Fibroblast of mammary gland (primary cell): Measurements from ENCODE around the gene ANKRD27.
A peak's percentile ranks its signal among the peaks of the same experiment; 100 is the strongest.

ENCODE experiments used
- DNase-seq: peaks from one replicate; pipeline ENCODE4 v3.0.0-alpha.2; 2010; ENCODE audit warnings: low read depth
- H3K4me3 ChIP-seq: 2 replicates; pipeline ENCODE4 v1.5.1; 2011; ENCODE audit warnings: low read depth, mild to moderate bottlenecking, low read length, moderate library complexity; ENCODE audit not compliant: control insufficient read depth
- TF ChIP-seq, protein P1 (sequence below): conservative IDR thresholded peaks from 2 replicates; pipeline ENCODE4 v1.5.1; 2011; ENCODE audit warnings: low read depth, low read length, inconsistent platforms; ENCODE audit not compliant: control insufficient read depth, insufficient read depth

Gene ANKRD27

DNA sequence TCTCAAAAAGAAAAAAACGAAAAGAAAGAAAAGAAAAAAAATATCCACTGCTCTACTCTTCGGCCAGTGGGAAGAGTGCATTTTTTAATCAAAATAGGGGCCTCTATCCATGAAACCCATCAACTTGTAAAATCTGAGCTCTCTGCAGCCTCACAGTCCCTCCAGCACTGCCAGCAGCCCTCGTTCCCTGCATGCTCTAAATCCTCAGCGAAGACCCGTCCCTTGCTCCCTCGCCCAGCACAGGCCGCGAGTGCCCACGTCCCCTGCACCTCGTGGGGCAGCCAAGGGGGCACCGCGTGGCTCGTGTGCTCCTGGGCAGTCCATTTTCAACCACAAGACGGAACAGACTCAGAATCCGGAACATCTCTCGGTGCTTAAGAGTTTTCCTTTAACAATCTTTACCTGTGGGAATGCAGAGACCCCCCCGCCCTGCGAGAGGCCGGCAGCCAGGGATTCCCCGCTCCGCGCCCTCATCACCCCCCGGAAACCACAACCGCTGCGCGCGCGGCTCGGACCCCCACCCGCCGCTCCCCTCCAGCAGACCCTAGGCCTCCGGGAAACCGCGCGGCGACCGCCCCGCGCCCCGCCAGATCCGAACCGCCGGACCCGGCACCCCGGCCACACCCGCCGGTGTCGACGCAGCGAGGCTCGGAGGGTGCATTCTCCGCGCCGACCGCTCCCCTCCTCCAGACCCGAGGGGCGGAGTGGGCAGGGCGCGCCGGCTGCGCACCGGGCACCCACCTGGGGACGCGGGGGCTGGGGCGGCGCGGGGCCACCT is 638 bp downstream of the ANKRD27 start:
- no peak for DNase-seq
- H3K4me3 ChIP-seq = peak overlapping the region; percentile 84
- TF ChIP-seq, protein P1, sequence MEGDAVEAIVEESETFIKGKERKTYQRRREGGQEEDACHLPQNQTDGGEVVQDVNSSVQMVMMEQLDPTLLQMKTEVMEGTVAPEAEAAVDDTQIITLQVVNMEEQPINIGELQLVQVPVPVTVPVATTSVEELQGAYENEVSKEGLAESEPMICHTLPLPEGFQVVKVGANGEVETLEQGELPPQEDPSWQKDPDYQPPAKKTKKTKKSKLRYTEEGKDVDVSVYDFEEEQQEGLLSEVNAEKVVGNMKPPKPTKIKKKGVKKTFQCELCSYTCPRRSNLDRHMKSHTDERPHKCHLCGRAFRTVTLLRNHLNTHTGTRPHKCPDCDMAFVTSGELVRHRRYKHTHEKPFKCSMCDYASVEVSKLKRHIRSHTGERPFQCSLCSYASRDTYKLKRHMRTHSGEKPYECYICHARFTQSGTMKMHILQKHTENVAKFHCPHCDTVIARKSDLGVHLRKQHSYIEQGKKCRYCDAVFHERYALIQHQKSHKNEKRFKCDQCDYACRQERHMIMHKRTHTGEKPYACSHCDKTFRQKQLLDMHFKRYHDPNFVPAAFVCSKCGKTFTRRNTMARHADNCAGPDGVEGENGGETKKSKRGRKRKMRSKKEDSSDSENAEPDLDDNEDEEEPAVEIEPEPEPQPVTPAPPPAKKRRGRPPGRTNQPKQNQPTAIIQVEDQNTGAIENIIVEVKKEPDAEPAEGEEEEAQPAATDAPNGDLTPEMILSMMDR = no peak

DNA sequence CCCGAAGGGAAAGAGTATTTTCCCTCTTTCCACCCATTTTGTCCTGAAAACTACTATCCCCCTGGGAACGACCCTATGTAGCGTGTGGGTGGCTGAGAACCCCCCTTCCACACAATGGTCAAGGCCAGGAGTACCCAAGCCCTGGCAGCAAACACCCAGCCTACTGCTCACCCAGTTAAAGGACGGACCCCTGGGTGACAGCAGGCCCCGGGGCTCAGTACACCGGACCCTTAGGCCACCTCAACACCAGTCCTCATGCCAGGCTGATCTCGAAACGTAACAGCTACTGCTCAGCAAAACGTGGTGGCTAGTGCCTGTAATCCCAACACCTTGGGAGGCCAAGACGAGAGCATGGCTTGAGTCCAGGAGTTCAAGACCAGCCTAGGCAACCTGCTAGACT is 1.4 kb downstream of the ANKRD27 start:
- peak overlapping the region; percentile 84 for H3K4me3 ChIP-seq

DNA sequence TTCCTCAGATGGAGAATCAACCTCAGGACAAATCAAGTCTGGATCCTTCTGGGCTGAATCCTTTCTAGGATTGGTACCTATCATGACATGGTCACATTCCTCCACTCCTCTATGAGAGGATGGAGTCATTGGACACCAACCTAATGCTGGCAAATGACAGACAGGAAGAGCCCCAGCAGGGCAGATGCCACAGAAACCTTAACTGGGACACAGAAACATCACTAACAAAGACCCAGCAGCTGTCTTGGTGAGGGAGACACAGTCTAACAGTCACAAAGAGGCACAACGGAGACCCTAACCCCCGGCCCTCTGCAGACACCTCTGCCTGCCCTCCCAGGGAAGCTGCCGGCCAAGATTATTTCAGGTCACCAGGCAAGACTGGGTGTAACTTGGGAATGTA is 2.1 kb downstream of the ANKRD27 start:
- no peak for DNase-seq
- TF ChIP-seq, protein P1 = no peak
- H3K4me3 ChIP-seq = no peak overlapping the region

More for the DNA sequence above, 1.4 kb downstream of the ANKRD27 start:
- no peak for DNase-seq
- TF ChIP-seq, protein P1 = no peak

DNA sequence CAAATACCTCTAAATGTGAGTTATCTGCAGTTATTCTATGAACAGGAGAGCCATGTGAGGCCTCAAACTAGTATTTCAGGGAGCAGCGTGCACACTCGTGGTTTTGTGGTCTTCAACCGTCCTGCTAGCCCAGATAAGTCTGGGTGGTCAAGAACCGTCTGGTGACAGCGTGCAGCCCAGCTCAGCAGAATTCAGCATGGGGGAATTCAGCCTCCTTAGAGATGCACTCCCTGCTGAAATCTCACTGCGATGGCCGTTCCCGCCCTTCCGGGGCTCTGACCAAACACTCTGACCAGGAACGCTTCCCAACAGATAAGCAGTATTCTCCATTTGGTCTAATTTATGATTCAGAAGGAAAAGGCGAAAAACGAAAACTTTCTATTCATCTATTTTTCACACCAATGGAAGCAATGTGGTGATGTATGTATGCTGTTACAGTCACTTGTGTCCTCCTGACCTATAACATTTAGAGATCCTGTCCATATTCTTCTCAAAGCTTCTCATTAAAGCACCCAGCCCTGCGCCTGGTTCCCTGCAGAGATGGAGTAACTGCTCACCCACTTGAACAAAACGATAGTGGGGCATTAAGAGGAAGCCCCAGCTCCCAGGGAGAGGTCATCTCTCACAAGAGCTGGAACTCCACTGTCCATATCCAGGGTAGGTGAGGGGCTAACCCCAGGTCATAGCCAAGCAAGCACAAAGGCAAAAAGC is 2.9 kb downstream of the ANKRD27 start:
- no peak for DNase-seq
- TF ChIP-seq, protein P1 = no peak
- H3K4me3 ChIP-seq = no peak overlapping the region

DNA sequence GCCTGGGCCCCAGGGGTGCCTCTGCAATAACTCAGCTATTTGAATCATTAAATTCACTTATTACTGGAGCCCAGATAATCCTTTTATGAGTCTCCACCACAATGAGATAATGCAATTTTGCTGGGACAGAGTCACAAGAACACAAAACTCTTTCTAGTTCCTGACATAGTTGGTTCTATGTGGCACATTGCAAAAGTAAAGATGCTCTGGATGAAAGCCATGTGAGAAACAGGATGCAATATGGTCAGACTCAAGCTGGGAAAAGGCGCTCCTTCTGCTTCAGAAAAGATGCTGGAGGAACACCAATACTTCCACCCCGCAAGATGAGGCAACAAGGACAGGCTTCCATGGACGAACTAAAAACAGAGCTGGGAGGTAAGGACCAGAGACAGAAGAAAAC is 5.7 kb downstream of the ANKRD27 start:
- TF ChIP-seq, protein P1 = no peak

DNA sequence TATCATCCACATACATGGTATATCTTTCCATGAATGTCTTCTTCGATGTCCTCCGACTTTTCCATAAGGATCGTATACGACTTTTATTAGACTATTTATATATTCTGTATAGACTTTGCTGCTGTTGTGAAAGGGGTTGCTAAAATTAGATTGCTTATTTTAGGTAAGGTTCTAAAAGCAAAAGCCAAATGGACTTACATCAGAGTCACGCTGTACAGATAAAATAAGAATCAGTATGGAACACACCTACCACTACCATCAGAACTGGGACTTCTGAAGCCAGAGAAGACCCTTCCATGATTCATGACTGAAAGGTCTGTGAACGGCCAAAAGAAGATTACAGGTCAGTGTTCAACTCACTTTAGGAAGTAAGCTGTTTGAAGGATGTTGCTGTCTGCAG is 8.9 kb downstream of the ANKRD27 start:
- H3K4me3 ChIP-seq = no peak overlapping the region
- DNase-seq = no peak
- TF ChIP-seq, protein P1 = no peak

More for the DNA sequence above, 5.7 kb downstream of the ANKRD27 start:
- H3K4me3 ChIP-seq = no peak overlapping the region
- DNase-seq = no peak
